ENCODE measurements around the gene LEKR1.

The LEKR1 gene

GRCh38 chr3:157094301-157094700, 268.1 kb downstream of the LEKR1 start:
- TF ChIP-seq TCF4 (CRISPR knock-in tag; IDR thresholded peaks at IDR 0.05; ENCODE audit: borderline replicate concordance) (no peak), ZNF565 (CRISPR knock-in tag; conservative IDR thresholded peaks at IDR 0.05; ENCODE audit: low read depth) (no peak), RARB (CRISPR knock-in tag; IDR thresholded peaks at IDR 0.05) (no peak), ISL1 (CRISPR knock-in tag; IDR thresholded peaks at IDR 0.05) (no peak), CSRNP3 (CRISPR knock-in tag; IDR thresholded peaks at IDR 0.05) (no peak), ESRRG (CRISPR knock-in tag; IDR thresholded peaks at IDR 0.05) (no peak), ZFP3 (CRISPR knock-in tag; IDR thresholded peaks at IDR 0.05) (no peak), CSDC2 (CRISPR knock-in tag; IDR thresholded peaks at IDR 0.05) (no peak), CREB5 (CRISPR knock-in tag; IDR thresholded peaks at IDR 0.05; ENCODE audit: low read depth) (no peak), ZFP30 (CRISPR knock-in tag; IDR thresholded peaks at IDR 0.05) (no peak)
- ATAC-seq = no peak

- no peak; the same call in 2 of the 3 replicates for ATAC-seq
- TF ChIP-seq ARNTL (CRISPR knock-in tag; IDR thresholded peaks at IDR 0.05; ENCODE audit: borderline replicate concordance, low read depth) (no peak), BACH2 (CRISPR knock-in tag; IDR thresholded peaks at IDR 0.05; ENCODE audit: borderline replicate concordance) (no peak), ISL1 (CRISPR knock-in tag; IDR thresholded peaks at IDR 0.05) (no peak), ESRRG (CRISPR knock-in tag; IDR thresholded peaks at IDR 0.05) (no peak), CSRNP3 (CRISPR knock-in tag; IDR thresholded peaks at IDR 0.05) (no peak), ZNF8 (CRISPR knock-in tag; IDR thresholded peaks at IDR 0.05) (no peak), POU6F1 (CRISPR knock-in tag; IDR thresholded peaks at IDR 0.05; ENCODE audit: borderline replicate concordance, low read depth) (no peak), CREB5 (CRISPR knock-in tag; IDR thresholded peaks at IDR 0.05; ENCODE audit: low read depth) (no peak), TSHZ2 (CRISPR knock-in tag; IDR thresholded peaks at IDR 0.05) (no peak)
Measured at GRCh38 chr3:157094751-157095480, 268.8 kb downstream of the LEKR1 start.
